Lower leg skin (tissue), 4 donors: Measurements from ENCODE around the gene ULBP2. TPM values are rescaled to one million over a fixed set of nuclear protein-coding genes. Genes with fewer than 3 reads are reported as not detected.
"Not testable (repeated sequence)": the region's sequence is repeated elsewhere in the genome, so short reads cannot be mapped to it uniquely, and the experiment has no call there.

ENCODE experiments used
- DNase-seq, 2 donors: peaks; one replicate each; pipeline ENCODE4 v3.0.0-alpha.2; 2019; ENCODE audit warnings: low spot score in 2 of 2
- H3K4me3 ChIP-seq: fragments of 200-600 bp; sonication (generic); 2 replicates; pipeline ENCODE4 v1.5.1; 2017; ENCODE audit warnings: mild to moderate bottlenecking, low read depth; ENCODE audit not compliant: poor library complexity, severe bottlenecking
- CTCF ChIP-seq, 3 donors: fragments of 450-650 bp; IDR thresholded peaks; one replicate each; pipeline ENCODE4 v1.5.1; 2016; ENCODE audit warnings: antibody characterized with exemption in 3 of 3, mild to moderate bottlenecking in 3 of 3, moderate library complexity in 2 of 3
- POLR2A ChIP-seq, 2 donors: fragments of 450-650 bp; IDR thresholded peaks; one replicate each; pipeline ENCODE4 v1.6.1; 2016 to 2017; ENCODE audit warnings: antibody characterized with exemption in 2 of 2, mild to moderate bottlenecking in 1 of 2, moderate library complexity in 1 of 2
- WGBS, 2 donors: methylation state at CpG; one replicate each; pipeline ENCODE4 v1.1.5; 2018; 5-methylcytosine and 5-hydroxymethylcytosine counted together
- intact Hi-C: fragments of 100-400 bp; cut with DNase I; formaldehyde crosslinking; loops from one replicate; pipeline ENCODE4 v1.15.0; 2023; ENCODE audit warnings: low total_unique reads
- total RNA-seq, 4 donors: library from RNA; depleted of rRNA; stranded (reverse); fragments of >200 nt; gene quantifications; one replicate each; pipeline ENCODE4 v1.1.0, GENCODE V29; 2016

ULBP2 gene
- total RNA-seq, 4 donors from 2014 or later, result 0.25 to 0.68 TPM; not detected in 2

- WGBS, 2 donors, result 81 to 88% methylated on average over 4 of the region's 4 CpGs
- intact Hi-C loops, result loop anchor here (5.0 kb wide), 1 partner anchor 1043 kb away; no protein-coding TSS in a partner anchor
Observed at GRCh38 chr6:149924933-149925252, 16.9 kb upstream of the ULBP2 start.

GRCh38 chr6:149925253-149925973 lies 16.4 kb upstream of the ULBP2 start:
- TF ChIP-seq POLR2A (IDR thresholded peaks at IDR 0.05) (no peak), CTCF (IDR thresholded peaks at IDR 0.05) (no peak)
- peak in 1 of 2 donors; percentile 90 for DNase-seq
- H3K4me3 ChIP-seq, result peak overlapping the region; percentile 11
- WGBS, 2 donors, result 6 to 11% methylated on average over 23 of the region's 34 CpGs
- intact Hi-C loops, result loop anchor here (5.0 kb wide), 1 partner anchor 1043 kb away; no protein-coding TSS in a partner anchor

More at GRCh38 chr6:149924933-149925252, 16.9 kb upstream of the ULBP2 start:
- TF ChIP-seq POLR2A (IDR thresholded peaks at IDR 0.05) (no peak), CTCF (IDR thresholded peaks at IDR 0.05) (no peak)
- DNase-seq, result no peak
- H3K4me3 ChIP-seq, result no peak overlapping the region

GRCh38 chr6:149925974-149926777 lies 15.6 kb upstream of the ULBP2 start:
- 2 to 3% methylated on average over 31 of the region's 31 CpGs for WGBS, 2 donors
- DNase-seq, result peak; percentile 93 to 98
- intact Hi-C loops, result loop anchor here (1.0 to 5.0 kb wide), 2 partner anchors 91 to 1044 kb away; no protein-coding TSS in a partner anchor
- TF ChIP-seq CTCF (IDR thresholded peaks at IDR 0.05) (peak in 1 of 3 donors; percentile 97), POLR2A (IDR thresholded peaks at IDR 0.05) (no peak)
- H3K4me3 ChIP-seq, result peak overlapping the region; percentile 11

- 82 to 89% methylated on average over 4 of the region's 4 CpGs for WGBS, 2 donors
- not testable (repeated sequence) for H3K4me3 ChIP-seq
- intact Hi-C loops, result loop anchor here (5.0 kb wide), 1 partner anchor 1045 kb away; no protein-coding TSS in a partner anchor
- peak in 1 of 2 donors; percentile 25 for DNase-seq
Observed at GRCh38 chr6:149927025-149927424, 14.8 kb upstream of the ULBP2 start.

GRCh38 chr6:149929422-149929821 lies 12.4 kb upstream of the ULBP2 start:
- TF ChIP-seq CTCF (IDR thresholded peaks at IDR 0.05) (no peak), POLR2A (IDR thresholded peaks at IDR 0.05) (no peak)
- intact Hi-C loops, result loop anchor here (5.0 kb wide), 1 partner anchor 1047 kb away; no protein-coding TSS in a partner anchor
- 17 to 22% methylated on average over 3 of the region's 3 CpGs for WGBS, 2 donors
- DNase-seq, result peak in 1 of 2 donors; percentile 67
- H3K4me3 ChIP-seq, result no peak overlapping the region

- peak in 1 of 2 donors; percentile 31 for DNase-seq
- intact Hi-C loops, result loop anchor here (5.0 kb wide), 1 partner anchor 86 kb away; no protein-coding TSS in a partner anchor
- WGBS, 2 donors, result 71 to 81% methylated on average over 6 of the region's 6 CpGs
- TF ChIP-seq POLR2A (IDR thresholded peaks at IDR 0.05), result no peak
- TF ChIP-seq CTCF (IDR thresholded peaks at IDR 0.05), result no peak
- H3K4me3 ChIP-seq, result no peak overlapping the region
Observed at GRCh38 chr6:149931501-149931900, 10.3 kb upstream of the ULBP2 start.
